PC-9 (cell line): ENCODE data around the gene EDN1.

Source experiments
- CTCF ChIP-seq: fragments of 200-600 bp; sonication (generic); conservative IDR thresholded peaks from 2 replicates; pipeline ENCODE4 v1.6.1; 2017; ENCODE audit warnings: mixed run types, antibody characterized with exemption, mild to moderate bottlenecking, moderate library complexity
- EZH2 ChIP-seq: fragments of 200-600 bp; sonication (generic); IDR thresholded peaks from 2 replicates; pipeline ENCODE4 v1.8.0; 2017; ENCODE audit warnings: antibody characterized with exemption, low read depth

- TF ChIP-seq CTCF (no peak), EZH2 (no peak)
These were observed 10.9 kb downstream of the EDN1 start for GRCh38 chr6:12301018-12301417.
